ELF-1 (cell line): Measurements from ENCODE around the gene DMD.
"Not testable (repeated sequence)": the region's sequence is repeated elsewhere in the genome, so short reads cannot be mapped to it uniquely, and the experiment has no call there.

ENCODE experiments used
- DNase-seq: peaks from one replicate; pipeline ENCODE4 v3.0.0-alpha.2; 2016; ENCODE audit warnings: low read depth, low spot score

Gene DMD

GRCh38 chrX:31440546-31440945, 1770.8 kb downstream of the DMD start:
- no peak for DNase-seq

GRCh38 chrX:31436424-31436823, 1774.9 kb downstream of the DMD start:
- no peak for DNase-seq

- peak; percentile 97 for DNase-seq
These were observed 1775.8 kb downstream of the DMD start for GRCh38 chrX:31435592-31435991.

GRCh38 chrX:31433856-31434255, 1777.5 kb downstream of the DMD start:
- DNase-seq, result no peak

GRCh38 chrX:31429915-31430314, 1781.4 kb downstream of the DMD start:
- DNase-seq, result no peak

- DNase-seq, result peak; percentile 59
These were observed 1787.7 kb downstream of the DMD start for GRCh38 chrX:31423609-31424189.

GRCh38 chrX:31421441-31421840, 1789.9 kb downstream of the DMD start:
- DNase-seq, result no peak

- no peak for DNase-seq
These were observed 1790.6 kb downstream of the DMD start for GRCh38 chrX:31420711-31421151.

- DNase-seq, result no peak
These were observed 1791.0 kb downstream of the DMD start for GRCh38 chrX:31420302-31420701.

- no peak for DNase-seq
These were observed 1814.2 kb downstream of the DMD start for GRCh38 chrX:31397119-31397518.

GRCh38 chrX:31392513-31392912, 1818.8 kb downstream of the DMD start:
- no peak for DNase-seq

- no peak for DNase-seq
These were observed 1822.4 kb downstream of the DMD start for GRCh38 chrX:31388946-31389345.

- DNase-seq, result no peak
These were observed 1826.9 kb downstream of the DMD start for GRCh38 chrX:31384471-31384870.

GRCh38 chrX:31383991-31384390, 1827.4 kb downstream of the DMD start:
- DNase-seq, result no peak

GRCh38 chrX:31378973-31379372, 1832.4 kb downstream of the DMD start:
- DNase-seq, result not testable (repeated sequence)

GRCh38 chrX:31377821-31378220, 1833.5 kb downstream of the DMD start:
- not testable (repeated sequence) for DNase-seq

- DNase-seq, result no peak
These were observed 1834.8 kb downstream of the DMD start for GRCh38 chrX:31376408-31377022.

GRCh38 chrX:31374786-31375185, 1836.6 kb downstream of the DMD start:
- DNase-seq, result peak; percentile 74

- DNase-seq, result no peak
These were observed 1839.4 kb downstream of the DMD start for GRCh38 chrX:31371956-31372355.

- no peak for DNase-seq
These were observed 1843.5 kb downstream of the DMD start for GRCh38 chrX:31367816-31368215.

- no peak for DNase-seq
These were observed 1845.3 kb downstream of the DMD start for GRCh38 chrX:31366041-31366440.

GRCh38 chrX:31356275-31357212, 1854.8 kb downstream of the DMD start:
- DNase-seq, result no peak
